GM10248 (cell line): ENCODE measurements around the gene TBC1D9.

Experiments used
- CTCF ChIA-PET: fragments of 300-600 bp; sonication (Branson Sonifier 250); formaldehyde crosslinking; extraction: SDS; loops from one replicate; lab custom pipeline; 2021; ENCODE audit warnings: antibody characterized with exemption; lab: Yijun Ruan, JAX
- POLR2A ChIA-PET: fragments of 350-650 bp; sonication (Branson Sonifier 250); formaldehyde crosslinking; extraction: SDS; loops from one replicate; lab custom pipeline; 2020; ENCODE audit warnings: antibody characterized with exemption; lab: Yijun Ruan, JAX
- DNase-seq: peaks from one replicate; pipeline ENCODE4 v3.0.0; 2012; ENCODE audit errors: extremely low spot score
- TF ChIP-seq, protein P1 (sequence below): IDR thresholded peaks from 2 replicates; pipeline ENCODE4 v1.5.1; 2012; ENCODE audit warnings: mild to moderate bottlenecking, low read depth; ENCODE audit errors: extremely low read depth, missing control alignments, control extremely low read depth

The TBC1D9 gene

GRCh38 chr4:140584439-140584838, 171.7 kb downstream of the TBC1D9 start:
- CTCF ChIA-PET, result interaction anchor here (0.8 to 1.3 kb wide), 3 partner anchors 13 to 224 kb away, joined by 3 read pairs; no protein-coding TSS in a partner anchor
- TF ChIP-seq, protein P1, sequence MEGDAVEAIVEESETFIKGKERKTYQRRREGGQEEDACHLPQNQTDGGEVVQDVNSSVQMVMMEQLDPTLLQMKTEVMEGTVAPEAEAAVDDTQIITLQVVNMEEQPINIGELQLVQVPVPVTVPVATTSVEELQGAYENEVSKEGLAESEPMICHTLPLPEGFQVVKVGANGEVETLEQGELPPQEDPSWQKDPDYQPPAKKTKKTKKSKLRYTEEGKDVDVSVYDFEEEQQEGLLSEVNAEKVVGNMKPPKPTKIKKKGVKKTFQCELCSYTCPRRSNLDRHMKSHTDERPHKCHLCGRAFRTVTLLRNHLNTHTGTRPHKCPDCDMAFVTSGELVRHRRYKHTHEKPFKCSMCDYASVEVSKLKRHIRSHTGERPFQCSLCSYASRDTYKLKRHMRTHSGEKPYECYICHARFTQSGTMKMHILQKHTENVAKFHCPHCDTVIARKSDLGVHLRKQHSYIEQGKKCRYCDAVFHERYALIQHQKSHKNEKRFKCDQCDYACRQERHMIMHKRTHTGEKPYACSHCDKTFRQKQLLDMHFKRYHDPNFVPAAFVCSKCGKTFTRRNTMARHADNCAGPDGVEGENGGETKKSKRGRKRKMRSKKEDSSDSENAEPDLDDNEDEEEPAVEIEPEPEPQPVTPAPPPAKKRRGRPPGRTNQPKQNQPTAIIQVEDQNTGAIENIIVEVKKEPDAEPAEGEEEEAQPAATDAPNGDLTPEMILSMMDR, result no peak
- POLR2A ChIA-PET, result no interaction called here
- DNase-seq, result no peak

GRCh38 chr4:140581078-140581477, 175.1 kb downstream of the TBC1D9 start:
- TF ChIP-seq, protein P1, result no peak
- DNase-seq, result no peak
- ChIA-PET CTCF (interaction anchor here (1.4 to 1.6 kb wide), 2 partner anchors 19 to 22 kb away, joined by 3 to 5 read pairs; no protein-coding TSS in a partner anchor), POLR2A (no interaction called here)

GRCh38 chr4:140579278-140579677, 176.9 kb downstream of the TBC1D9 start:
- DNase-seq, result no peak
- CTCF ChIA-PET, result interaction anchor here (0.7 to 1.6 kb wide), 2 partner anchors 9 to 15 kb away, joined by 3 read pairs; no protein-coding TSS in a partner anchor
- POLR2A ChIA-PET, result no interaction called here
- TF ChIP-seq, protein P1, result no peak

DNA sequence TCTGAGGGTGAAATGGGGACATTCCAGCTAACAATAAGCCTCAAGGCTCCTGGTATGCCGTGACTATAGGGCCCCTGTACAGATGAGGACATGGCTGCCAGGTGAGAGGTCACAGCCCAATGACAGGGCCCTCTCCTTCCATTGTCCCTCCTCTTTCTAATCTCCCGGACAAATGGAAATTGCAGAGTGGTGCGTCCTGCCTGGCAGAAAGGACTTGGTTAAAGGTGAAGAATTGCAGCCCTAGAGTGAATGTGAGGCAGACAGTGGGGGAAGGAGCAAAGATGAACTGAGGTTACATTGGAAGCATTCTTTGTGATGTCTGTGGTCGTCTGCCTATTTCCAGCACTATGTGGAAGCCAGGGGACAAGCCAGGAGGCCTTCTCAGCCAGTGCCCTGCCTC, 180.7 kb downstream of the TBC1D9 start:
- TF ChIP-seq, protein P1, result no peak
- CTCF ChIA-PET, result no interaction called here
- POLR2A ChIA-PET, result no interaction called here
- no peak for DNase-seq

- CTCF ChIA-PET, result no interaction called here
- POLR2A ChIA-PET, result no interaction called here
- no peak for DNase-seq
- TF ChIP-seq, protein P1, result no peak
These were observed 184.6 kb downstream of the TBC1D9 start for GRCh38 chr4:140571620-140572019.
